Ovary (tissue), 3 donors: ENCODE data around the gene NDST3.
"Not testable (repeated sequence)": the region's sequence is repeated elsewhere in the genome, so short reads cannot be mapped to it uniquely, and the experiment has no call there.

Source experiments
- CTCF ChIP-seq, 3 donors: fragments of 450-650 bp in 2 of 3; fragments of 200-600 bp in 1 of 3; IDR thresholded peaks; one replicate each; pipeline versions ENCODE4 v1.5.1 to v1.8.0; 2016 to 2022; ENCODE audit warnings: antibody characterized with exemption in 3 of 3, mild to moderate bottlenecking in 1 of 3
- POLR2A ChIP-seq: fragments of 450-650 bp; IDR thresholded peaks from one replicate; pipeline ENCODE4 v1.6.1; 2017; ENCODE audit warnings: antibody characterized with exemption, mild to moderate bottlenecking, moderate library complexity
- donor health status: DM: no; HTN: no; CAD: no.

DNA sequence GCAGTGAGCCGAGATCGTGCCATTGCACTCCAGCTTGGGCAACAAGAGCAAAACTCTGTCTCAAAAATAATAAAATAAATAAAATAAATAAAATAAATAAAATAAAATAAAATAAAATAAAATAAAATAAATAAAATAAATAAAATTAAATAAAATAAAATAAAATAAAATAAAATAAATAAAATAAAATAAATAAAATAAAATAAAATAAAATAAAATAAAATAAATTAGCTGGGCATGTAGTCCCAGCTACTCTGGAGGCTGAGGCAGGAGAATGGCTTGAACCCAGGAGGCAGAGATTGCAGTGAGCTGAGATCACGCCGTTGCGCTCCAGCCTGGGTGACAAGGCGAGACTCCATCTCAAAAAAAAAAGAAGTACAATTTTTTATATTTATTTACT is 265.3 kb downstream of the NDST3 start:
- not testable (repeated sequence) for TF ChIP-seq CTCF (IDR thresholded peaks at IDR 0.05); POLR2A
